Panc1 (cell line): ENCODE measurements around the gene OTOGL.

Source experiments
- TCF7L2 ChIP-seq: IDR thresholded peaks from 2 replicates; pipeline ENCODE4 v1.6.1; 2011; ENCODE audit warnings: mild to moderate bottlenecking, low read depth, low read length, inconsistent platforms
- TF ChIP-seq, protein P1 (sequence below): fragments of 450-650 bp; IDR thresholded peaks from 2 replicates; pipeline ENCODE4 v1.5.1; 2017; ENCODE audit warnings: mild to moderate bottlenecking

- no peak for TF ChIP-seq TCF7L2
- TF ChIP-seq, protein P1, sequence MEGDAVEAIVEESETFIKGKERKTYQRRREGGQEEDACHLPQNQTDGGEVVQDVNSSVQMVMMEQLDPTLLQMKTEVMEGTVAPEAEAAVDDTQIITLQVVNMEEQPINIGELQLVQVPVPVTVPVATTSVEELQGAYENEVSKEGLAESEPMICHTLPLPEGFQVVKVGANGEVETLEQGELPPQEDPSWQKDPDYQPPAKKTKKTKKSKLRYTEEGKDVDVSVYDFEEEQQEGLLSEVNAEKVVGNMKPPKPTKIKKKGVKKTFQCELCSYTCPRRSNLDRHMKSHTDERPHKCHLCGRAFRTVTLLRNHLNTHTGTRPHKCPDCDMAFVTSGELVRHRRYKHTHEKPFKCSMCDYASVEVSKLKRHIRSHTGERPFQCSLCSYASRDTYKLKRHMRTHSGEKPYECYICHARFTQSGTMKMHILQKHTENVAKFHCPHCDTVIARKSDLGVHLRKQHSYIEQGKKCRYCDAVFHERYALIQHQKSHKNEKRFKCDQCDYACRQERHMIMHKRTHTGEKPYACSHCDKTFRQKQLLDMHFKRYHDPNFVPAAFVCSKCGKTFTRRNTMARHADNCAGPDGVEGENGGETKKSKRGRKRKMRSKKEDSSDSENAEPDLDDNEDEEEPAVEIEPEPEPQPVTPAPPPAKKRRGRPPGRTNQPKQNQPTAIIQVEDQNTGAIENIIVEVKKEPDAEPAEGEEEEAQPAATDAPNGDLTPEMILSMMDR, result no peak
Measured at GRCh38 chr12:80321653-80322052, 222.3 kb downstream of the OTOGL start.
